Activated T-helper 1 cell treated with anti-CD3 and anti-CD28 coated beads, Interleukin-2, amount 50 U/mL, for 16 hours (primary cell): ENCODE measurements around the gene PDZD7.

Experiments
- DNase-seq, 2 donors: peaks; one replicate each; pipeline ENCODE4 v3.0.0-alpha.2; 2020; ENCODE audit warnings: low read depth in 1 of 2, low spot score in 1 of 2

Gene PDZD7

GRCh38 chr10:101061624-101062231 is 30.8 kb upstream of the PDZD7 start, which contains the start of gene KAZALD1:
TSS of gene KAZALD1 (plus strand) at chr10:101061989. CDS start at chr10:101062593, 604 bp downstream.
- no peak for DNase-seq

- peak in 1 of 2 donors; percentile 83 for DNase-seq
Measured at GRCh38 chr10:101060951-101061623, 30.2 kb upstream of the PDZD7 start.

GRCh38 chr10:101060036-101060950 is 29.4 kb upstream of the PDZD7 start:
- peak; percentile 75 to 90 for DNase-seq

- DNase-seq, result no peak
Measured at GRCh38 chr10:101056365-101057151, 25.6 kb upstream of the PDZD7 start.

- no peak for DNase-seq
Measured at GRCh38 chr10:101055411-101055810, 24.5 kb upstream of the PDZD7 start.

GRCh38 chr10:101054876-101055275 is 23.9 kb upstream of the PDZD7 start:
- no peak for DNase-seq

- no peak for DNase-seq
Measured at GRCh38 chr10:101054351-101054750, 23.4 kb upstream of the PDZD7 start.

GRCh38 chr10:101053516-101053915 is 22.6 kb upstream of the PDZD7 start:
- no peak for DNase-seq

GRCh38 chr10:101052285-101052684 is 21.4 kb upstream of the PDZD7 start:
- DNase-seq, result no peak

GRCh38 chr10:101050208-101051069 is 19.5 kb upstream of the PDZD7 start:
- DNase-seq, result peak; percentile 66 to 71

- no peak for DNase-seq
Measured at GRCh38 chr10:101047961-101048892, 17.3 kb upstream of the PDZD7 start.

- DNase-seq, result no peak
Measured at GRCh38 chr10:101047268-101047667, 16.3 kb upstream of the PDZD7 start.

- DNase-seq, result no peak
Measured at GRCh38 chr10:101046332-101047238, 15.7 kb upstream of the PDZD7 start.

- DNase-seq, result no peak
Measured at GRCh38 chr10:101044117-101044516, 13.2 kb upstream of the PDZD7 start.

GRCh38 chr10:101043363-101043707 is 12.4 kb upstream of the PDZD7 start:
- DNase-seq, result no peak

- DNase-seq, result peak; percentile 61 to 74
Measured at GRCh38 chr10:101042667-101043362, 11.9 kb upstream of the PDZD7 start.

GRCh38 chr10:101042118-101042517 is 11.2 kb upstream of the PDZD7 start:
- DNase-seq, result no peak
